ENCODE results near the gene TEN1.

TEN1 gene

GRCh38 chr17:76002100-76002499 lies 23.1 kb downstream of the TEN1 start:
- DNase-seq (ENCODE audit: low read depth in 1 of 2, low spot score in 1 of 2): no peak
- H3K27ac ChIP-seq (replicated peaks): no peak overlapping the region
- TF ChIP-seq SPI1 (IDR thresholded peaks at IDR 0.05; ENCODE audit: borderline replicate concordance, low read depth): no peak
- no peaks in the 10 kb centered on the region for H3K27me3 ChIP-seq (ENCODE audit: insufficient read depth, poor library complexity, severe bottlenecking)
- no peak overlapping the region for H3K4me3 ChIP-seq (replicated peaks; ENCODE audit: insufficient read depth, low read length)

DNA sequence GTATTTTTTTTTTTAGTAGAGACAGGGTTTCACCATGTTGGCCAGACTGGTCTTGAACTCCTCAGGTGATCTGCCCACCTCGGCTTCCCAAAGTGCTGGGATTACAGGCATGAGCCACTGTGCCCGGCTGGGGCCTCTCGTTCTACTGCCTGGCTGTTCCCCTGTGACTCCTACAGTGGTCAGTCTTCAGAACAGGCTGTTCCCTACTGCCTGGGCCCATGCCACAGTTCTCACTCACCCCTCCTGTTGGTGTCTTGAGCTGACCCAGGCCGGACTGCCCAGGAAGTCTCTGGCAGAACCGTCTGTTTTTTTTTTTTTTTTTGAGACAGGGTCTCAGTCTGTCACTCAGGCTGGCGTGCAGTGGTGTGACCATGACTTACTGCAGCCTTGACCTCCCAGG lies 24.9 kb downstream of the TEN1 start:
- Histone ChIP-seq H3K27ac (replicated peaks) (no peak overlapping the region), H3K27me3 (ENCODE audit: insufficient read depth, poor library complexity, severe bottlenecking) (no peaks in the 10 kb centered on the region), H3K4me3 (replicated peaks; ENCODE audit: insufficient read depth, low read length) (no peak overlapping the region)
- no peak for TF ChIP-seq POLR2AphosphoS5 (IDR thresholded peaks at IDR 0.05; ENCODE audit: low read depth)
- no peak for TF ChIP-seq GABPA (IDR thresholded peaks at IDR 0.05; ENCODE audit: low read depth)
- TF ChIP-seq REST (IDR thresholded peaks at IDR 0.05; ENCODE audit: insufficient replicate concordance, low read depth): no peak
- TF ChIP-seq CTCF (IDR thresholded peaks at IDR 0.05; ENCODE audit: insufficient read depth, low read length): no peak
- no peak for TF ChIP-seq SPI1 (IDR thresholded peaks at IDR 0.05; ENCODE audit: borderline replicate concordance, low read depth)
- DNase-seq (ENCODE audit: low read depth in 1 of 2, low spot score in 1 of 2): no peak

DNA sequence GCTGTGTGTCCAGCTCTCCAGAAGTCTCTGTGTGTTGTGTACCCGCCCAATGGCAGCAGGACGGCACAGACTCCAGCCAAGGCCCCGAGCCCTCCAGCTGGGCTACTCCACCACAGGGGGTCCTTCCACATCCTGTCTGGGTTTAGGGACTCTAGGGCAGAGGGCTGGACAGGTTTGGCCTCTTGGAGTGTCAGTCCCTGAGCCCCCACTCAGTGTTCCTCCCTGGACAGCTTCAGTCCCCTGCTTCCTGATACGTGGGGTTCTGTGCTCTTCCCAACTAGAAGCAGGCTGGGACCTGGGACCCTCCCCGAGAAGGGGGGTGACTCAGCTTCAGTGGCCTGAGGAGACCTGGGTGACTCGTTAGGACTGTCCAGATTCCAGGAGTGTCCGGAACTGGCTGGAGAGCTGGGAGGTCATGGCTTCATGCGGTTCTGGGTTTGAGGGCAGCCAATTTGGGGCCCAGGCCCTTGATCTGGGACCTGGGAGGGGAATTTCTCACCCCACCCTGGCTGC lies 25.8 kb downstream of the TEN1 start:
- Histone ChIP-seq H3K27me3 (ENCODE audit: insufficient read depth, poor library complexity, severe bottlenecking) (no peaks in the 10 kb centered on the region), H3K27ac (replicated peaks) (peak overlapping the region; percentile 3), H3K4me3 (replicated peaks; ENCODE audit: insufficient read depth, low read length) (no peak overlapping the region)
- TF ChIP-seq SPI1 (IDR thresholded peaks at IDR 0.05; ENCODE audit: borderline replicate concordance, low read depth): no peak
- no peak for TF ChIP-seq CTCF (IDR thresholded peaks at IDR 0.05; ENCODE audit: insufficient read depth, low read length)
- no peak for TF ChIP-seq REST (IDR thresholded peaks at IDR 0.05; ENCODE audit: insufficient replicate concordance, low read depth)
- TF ChIP-seq GABPA (IDR thresholded peaks at IDR 0.05; ENCODE audit: low read depth): no peak
- TF ChIP-seq POLR2AphosphoS5 (IDR thresholded peaks at IDR 0.05; ENCODE audit: low read depth): no peak
- no peak for DNase-seq (ENCODE audit: low read depth in 1 of 2, low spot score in 1 of 2)

DNA sequence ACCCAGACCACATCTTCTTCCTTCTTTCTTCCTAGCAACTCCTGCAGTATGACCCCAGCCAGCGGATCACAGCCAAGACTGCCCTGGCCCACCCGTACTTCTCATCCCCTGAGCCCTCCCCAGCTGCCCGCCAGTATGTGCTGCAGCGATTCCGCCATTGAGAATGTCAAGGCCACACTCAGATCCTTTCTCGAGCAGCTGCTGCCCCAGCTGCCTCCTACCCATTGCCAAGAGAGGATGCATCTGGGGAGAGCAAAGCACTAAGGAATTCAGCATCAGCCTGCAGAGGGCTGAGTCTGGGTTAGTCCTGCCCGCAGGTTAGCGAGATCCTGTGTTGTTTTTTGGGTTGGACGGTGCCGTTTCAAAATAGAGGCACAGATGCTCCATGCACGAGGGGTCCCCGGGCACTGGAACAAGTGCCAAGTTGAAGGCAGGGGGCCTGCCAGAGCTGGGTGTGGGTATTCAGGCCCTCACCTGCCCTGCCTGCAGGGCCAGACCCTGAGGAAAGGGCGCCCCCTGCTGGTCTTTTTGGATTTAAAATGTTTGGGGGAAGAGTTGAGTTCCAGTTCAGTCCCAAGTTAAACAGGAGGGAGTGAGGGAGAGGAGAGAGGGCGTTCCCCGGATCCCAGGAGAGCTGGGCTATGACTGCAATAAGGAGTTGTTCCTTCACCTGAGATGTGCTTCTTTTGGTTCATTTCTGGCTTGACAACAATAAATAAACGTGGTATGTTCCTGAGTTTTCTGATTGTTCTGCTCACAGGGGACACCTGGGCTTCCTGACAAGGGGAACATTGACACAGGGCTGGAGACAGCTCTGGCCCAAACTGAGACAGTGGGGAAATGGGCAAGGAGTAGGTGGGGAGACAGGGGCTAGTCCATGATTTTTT lies 26.5 kb downstream of the TEN1 start:
- no peak for TF ChIP-seq SPI1 (IDR thresholded peaks at IDR 0.05; ENCODE audit: borderline replicate concordance, low read depth)
- TF ChIP-seq CTCF (IDR thresholded peaks at IDR 0.05; ENCODE audit: insufficient read depth, low read length): peak; percentile 26
- no peak overlapping the region for H3K4me3 ChIP-seq (replicated peaks; ENCODE audit: insufficient read depth, low read length)
- H3K27me3 ChIP-seq (ENCODE audit: insufficient read depth, poor library complexity, severe bottlenecking): no peaks in the 10 kb centered on the region
- DNase-seq (ENCODE audit: low read depth in 1 of 2, low spot score in 1 of 2): peak in 1 of 2 experiments; percentile 86
- peak overlapping the region; percentile 3 for H3K27ac ChIP-seq (replicated peaks)
